ENCODE data around the gene CRAMP1. TPM values are rescaled to one million over a fixed set of nuclear protein-coding genes. Genes with fewer than 3 reads are reported as not detected.

CRAMP1 gene, protein sequence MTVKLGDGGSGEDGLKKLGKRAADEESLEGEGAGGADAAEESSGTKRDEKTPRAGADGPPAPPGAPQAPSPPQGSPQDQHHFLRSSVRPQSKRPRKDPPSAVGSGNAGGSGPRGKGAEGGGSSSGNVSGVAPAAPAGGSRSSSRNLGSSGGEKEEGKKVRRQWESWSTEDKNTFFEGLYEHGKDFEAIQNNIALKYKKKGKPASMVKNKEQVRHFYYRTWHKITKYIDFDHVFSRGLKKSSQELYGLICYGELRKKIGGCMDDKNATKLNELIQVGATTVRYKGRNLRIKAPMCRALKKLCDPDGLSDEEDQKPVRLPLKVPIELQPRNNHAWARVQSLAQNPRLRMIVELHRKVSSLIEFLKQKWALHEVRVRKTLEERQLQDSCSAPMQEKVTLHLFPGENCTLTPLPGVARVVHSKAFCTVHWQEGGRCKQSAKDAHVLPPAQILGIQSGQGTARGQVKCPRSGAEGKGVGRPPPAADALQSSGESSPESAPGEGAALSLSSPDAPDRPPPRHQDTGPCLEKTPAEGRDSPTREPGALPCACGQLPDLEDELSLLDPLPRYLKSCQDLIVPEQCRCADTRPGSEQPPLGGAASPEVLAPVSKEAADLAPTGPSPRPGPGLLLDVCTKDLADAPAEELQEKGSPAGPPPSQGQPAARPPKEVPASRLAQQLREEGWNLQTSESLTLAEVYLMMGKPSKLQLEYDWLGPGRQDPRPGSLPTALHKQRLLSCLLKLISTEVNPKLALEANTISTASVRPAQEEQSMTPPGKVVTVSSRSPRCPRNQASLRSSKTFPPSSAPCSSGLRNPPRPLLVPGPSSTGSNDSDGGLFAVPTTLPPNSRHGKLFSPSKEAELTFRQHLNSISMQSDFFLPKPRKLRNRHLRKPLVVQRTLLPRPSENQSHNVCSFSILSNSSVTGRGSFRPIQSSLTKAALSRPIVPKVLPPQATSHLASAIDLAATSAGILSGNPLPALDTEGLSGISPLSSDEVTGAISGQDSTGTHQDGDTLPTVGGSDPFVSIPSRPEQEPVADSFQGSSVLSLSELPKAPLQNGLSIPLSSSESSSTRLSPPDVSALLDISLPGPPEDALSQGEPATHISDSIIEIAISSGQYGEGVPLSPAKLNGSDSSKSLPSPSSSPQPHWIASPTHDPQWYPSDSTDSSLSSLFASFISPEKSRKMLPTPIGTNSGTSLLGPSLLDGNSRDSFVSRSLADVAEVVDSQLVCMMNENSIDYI (N-terminal part only)
- 19.9 and 20.0 TPM in 2 replicates for total RNA-seq

DNA sequence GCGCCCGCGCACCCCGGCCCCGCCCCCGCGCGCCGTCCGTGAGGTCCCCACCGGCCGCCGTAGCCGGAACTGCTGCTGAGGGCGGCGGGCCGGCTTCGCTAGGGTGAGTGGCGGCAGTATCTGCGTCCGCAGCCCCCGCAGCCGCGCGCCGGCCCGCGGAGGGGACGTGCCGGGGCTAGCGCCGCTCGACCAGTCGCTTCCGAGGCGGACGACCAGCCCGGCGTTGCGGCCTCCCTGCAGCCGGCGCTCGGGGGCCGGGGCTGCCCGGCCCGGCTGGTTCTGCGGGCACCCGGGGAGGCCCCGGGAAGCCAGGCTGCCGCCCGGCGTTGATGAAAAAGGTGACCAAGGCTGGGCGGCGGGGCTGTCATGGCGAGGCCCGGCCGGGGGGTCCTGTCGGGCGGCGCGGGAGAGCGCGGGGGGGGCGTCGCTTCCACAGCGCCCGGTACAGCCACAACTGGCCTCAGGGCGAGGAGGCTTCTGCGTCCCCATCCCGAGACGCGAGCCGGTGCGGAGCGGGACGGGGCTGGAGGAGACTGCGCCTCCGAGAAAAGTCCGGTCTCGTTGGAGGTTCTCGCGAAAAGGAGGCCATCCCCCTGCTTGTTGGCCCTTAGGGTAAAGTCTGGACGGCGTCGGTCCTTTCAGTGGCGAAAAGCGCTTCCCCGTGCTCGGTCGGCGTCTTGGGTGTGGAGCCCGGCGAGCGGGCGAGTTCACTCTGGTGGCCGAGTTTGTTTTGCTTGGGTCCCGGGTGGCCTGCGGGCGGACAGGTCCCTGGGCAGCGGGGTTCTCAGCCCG lies at the start of gene CRAMP1:
Gene CRAMP1, plus strand, starts transcription at position 41 of the 792 bp plus-strand sequence. CDS start 2,280 bp downstream, outside the sequence.

DNA sequence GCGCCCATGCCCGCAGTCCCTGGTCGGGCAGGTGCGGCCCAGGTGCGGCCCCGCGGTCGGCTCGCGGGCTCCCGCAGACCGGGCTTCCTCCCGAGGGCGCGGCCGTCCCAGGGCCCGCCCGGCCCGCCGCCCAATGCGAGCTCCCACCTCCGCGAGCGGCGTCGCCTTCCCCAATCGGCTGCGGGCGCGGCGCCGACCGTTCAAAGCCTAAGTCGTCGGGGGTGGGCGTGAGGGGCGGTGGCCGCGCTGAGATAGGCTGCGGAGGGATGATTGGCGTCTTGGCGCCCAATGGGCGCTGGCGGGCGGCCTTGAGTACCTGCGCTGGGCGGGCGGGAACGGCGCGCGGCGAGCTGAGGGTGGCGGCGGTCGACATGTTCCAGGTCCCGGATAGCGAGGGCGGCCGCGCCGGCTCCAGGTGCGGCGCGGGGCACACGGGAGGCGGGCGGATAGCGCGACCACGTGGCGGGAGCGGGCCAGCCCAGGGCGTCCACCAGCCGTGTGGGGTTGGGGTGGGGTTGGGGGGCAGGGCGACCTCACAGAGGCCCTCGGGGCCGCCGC lies 65.9 kb downstream of the CRAMP1 start, which contains the start of gene JPT2:
Gene JPT2, plus strand, starts transcription at position 338 of the 558 bp plus-strand sequence. Its CDS starts 34 bp downstream, at position 372.

DNA sequence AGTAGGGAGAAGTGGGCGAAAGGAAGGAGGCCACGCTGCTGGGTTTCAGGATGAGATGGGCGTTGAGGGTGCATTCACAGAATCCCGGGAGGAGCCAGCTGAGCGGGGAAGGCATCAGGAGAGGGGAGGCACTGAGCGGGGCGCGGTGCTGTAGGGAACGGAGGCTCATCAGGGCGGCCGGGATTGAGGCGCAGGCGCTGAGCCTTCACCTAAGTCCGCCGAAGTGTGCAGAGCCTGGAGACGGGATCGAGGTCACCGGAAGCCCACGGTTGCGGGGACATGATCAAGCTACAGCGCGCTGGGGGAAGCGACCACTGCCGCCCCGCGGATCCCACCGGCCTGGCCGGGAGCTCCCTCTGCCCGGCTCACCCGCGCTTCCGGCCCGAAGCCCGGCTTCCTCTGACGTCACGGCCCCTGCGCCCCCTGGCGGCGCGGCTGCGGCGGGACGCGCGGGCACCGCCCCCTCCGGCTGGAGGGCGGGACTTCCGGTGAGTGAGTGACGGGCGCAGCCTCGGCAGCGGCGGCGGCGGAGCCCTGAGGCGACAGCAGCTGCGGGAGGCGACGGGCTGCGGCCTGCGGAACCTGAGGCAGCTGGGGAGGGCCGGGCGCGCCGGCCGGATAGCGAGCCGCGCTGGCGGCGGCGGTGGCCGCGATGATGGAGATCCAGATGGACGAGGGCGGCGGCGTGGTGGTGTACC lies 93.7 kb downstream of the CRAMP1 start, which contains the start of gene MAPK8IP3:
Gene MAPK8IP3, plus strand, starts transcription at position 508 of the 698 bp plus-strand sequence. Its CDS starts 145 bp downstream, at position 653.

Other genes starting within 250 kb of the CRAMP1 start
- 11.4 and 15.9 TPM in 2 replicates for gene UNKL, start 197.7 kb upstream of the CRAMP1 start, total RNA-seq
- 12.7 and 15.4 TPM in 2 replicates for gene UQCC4, start 191.6 kb upstream of the CRAMP1 start, total RNA-seq
- gene PERCC1, start 181.3 kb upstream of the CRAMP1 start, total RNA-seq: 0.19 TPM in 1 of 2 replicates, not detected in the other
- under 0.01 and 0.10 TPM in 2 replicates for gene CCDC154, start 167.8 kb upstream of the CRAMP1 start, total RNA-seq
- gene CLCN7, start 137.3 kb upstream of the CRAMP1 start, total RNA-seq: 57.7 and 96.7 TPM in 2 replicates
- gene PTX4, start 123.4 kb upstream of the CRAMP1 start, total RNA-seq: 0.19 TPM in 1 of 2 replicates, not detected in the other
- 27.9 and 32.3 TPM in 2 replicates for gene TELO2, start 119.0 kb upstream of the CRAMP1 start, total RNA-seq
- 39.1 and 47.4 TPM in 2 replicates for gene TMEM204, start 78.7 kb upstream of the CRAMP1 start, total RNA-seq
- gene IFT140, start 288 bp upstream of the CRAMP1 start, total RNA-seq: 19.9 and 22.2 TPM in 2 replicates
- gene JPT2, start 65.9 kb downstream of the CRAMP1 start, total RNA-seq: 94.1 and 98.6 TPM in 2 replicates
- gene MAPK8IP3, start 93.8 kb downstream of the CRAMP1 start, total RNA-seq: 52.2 and 62.4 TPM in 2 replicates
- 32.4 and 54.5 TPM in 2 replicates for gene NME3, start 159.2 kb downstream of the CRAMP1 start, total RNA-seq
- gene EME2, start 160.4 kb downstream of the CRAMP1 start, total RNA-seq: 10.6 and 14.0 TPM in 2 replicates
- gene MRPS34, start 160.8 kb downstream of the CRAMP1 start, total RNA-seq: 69.7 and 78.7 TPM in 2 replicates
- gene SPSB3, start 170.2 kb downstream of the CRAMP1 start, total RNA-seq: 38.2 and 48.7 TPM in 2 replicates
- gene NUBP2, start 170.6 kb downstream of the CRAMP1 start, total RNA-seq: 90.8 and 92.0 TPM in 2 replicates
- gene IGFALS, start 181.3 kb downstream of the CRAMP1 start, total RNA-seq: not detected in 2 replicates
- 50.9 and 62.7 TPM in 2 replicates for gene HAGH, start 214.5 kb downstream of the CRAMP1 start, total RNA-seq
- 76.4 and 86.2 TPM in 2 replicates for gene FAHD1, start 214.8 kb downstream of the CRAMP1 start, total RNA-seq